HepG2 (cell line): ENCODE results near the gene MYO7A. TPM values are rescaled to one million over a fixed set of nuclear protein-coding genes. Genes with fewer than 3 reads are reported as not detected.

Experiments used
- ATAC-seq: fragments of 200-7000 bp; cut with Tn5 transposase; 3 replicates; pipeline ENCODE4 v1.9.1; 2020; ENCODE audit warnings: mild to moderate bottlenecking, moderate library complexity
- BruUV-seq: library from RNA; stranded (reverse); fragments of 400-500 nt; replicated peaks from 2 replicates; lab custom pipeline; 2021; lab: Mats Ljungman, UMichigan
- CTCF ChIA-PET: fragments of 300-600 bp; formaldehyde crosslinking; extraction: SDS; loops from one replicate; lab custom pipeline; 2021; ENCODE audit warnings: low total read pairs, inconsistent platforms, low intra/inter-chr PET ratio; lab: Yijun Ruan, JAX
- POLR2A ChIA-PET: fragments of 350-600 bp; sonication (Branson Sonifier 250); formaldehyde crosslinking; loops from one replicate; lab custom pipeline; 2020; ENCODE audit warnings: antibody characterized with exemption, inconsistent platforms; lab: Yijun Ruan, JAX
- DNase-seq: peaks from one replicate; pipeline ENCODE4 v3.0.0-alpha.2; 2015; ENCODE audit warnings: low spot score
- FAIRE-seq: peaks from 3 replicates; lab custom pipeline; 2011; peaks lifted over from hg19 to GRCh38; lab: Jason Lieb, UNC
- H2AFZ ChIP-seq: one replicate; pipeline ENCODE4 v1.6.1; 2011; ENCODE audit warnings: low read length, inconsistent platforms
- H3K27ac ChIP-seq: fragments of 300-600 bp; 3 replicates; pipeline ENCODE4 v1.8.0; 2011; ENCODE audit warnings: mixed run types, mild to moderate bottlenecking, mixed read lengths, low read length, inconsistent platforms; ENCODE audit not compliant: insufficient read depth; ENCODE audit errors: extremely low read length
- H3K27me3 ChIP-seq, 2 experiments: fragments of 200-600 bp in 1 of 2; 2 replicates in 1 of 2; 3 replicates in 1 of 2; pipeline versions ENCODE4 v1.6.0 to v1.8.0; 2011; ENCODE audit warnings: low read length in 2 of 2, mild to moderate bottlenecking in 2 of 2, moderate library complexity in 2 of 2, inconsistent platforms in 1 of 2; ENCODE audit not compliant: insufficient read depth in 2 of 2, control insufficient read depth in 1 of 2
- H3K36me3 ChIP-seq, 2 experiments: fragments of 200-600 bp in 1 of 2; replicated peaks in 1 of 2; 2 replicates in 1 of 2; 3 replicates in 1 of 2; pipeline versions ENCODE4 v1.5.1 to v1.8.0; 2011; ENCODE audit warnings: low read length in 2 of 2, inconsistent platforms in 1 of 2; ENCODE audit not compliant: insufficient read depth in 2 of 2, control insufficient read depth in 1 of 2
- H3K4me1 ChIP-seq: 2 replicates; pipeline ENCODE4 v1.5.1; 2012; ENCODE audit warnings: low read length, inconsistent platforms; ENCODE audit not compliant: insufficient read depth
- H3K4me2 ChIP-seq: 2 replicates; pipeline ENCODE4 v1.6.0; 2011; ENCODE audit warnings: low read depth, low read length, inconsistent platforms
- H3K4me3 ChIP-seq, 3 experiments: fragments of 200-600 bp in 1 of 3; sonication (generic), shearing (Covaris generic) in 1 of 3; replicated peaks in 1 of 3; 2 replicates each; pipeline ENCODE4 v1.5.1; 2011 to 2016; ENCODE audit warnings: low read length in 3 of 3, inconsistent platforms in 2 of 3, low read depth in 2 of 3, mild to moderate bottlenecking in 2 of 3, control low read depth in 1 of 3, mixed read lengths in 1 of 3; ENCODE audit not compliant: insufficient read depth in 1 of 3
- H3K79me2 ChIP-seq: one replicate; pipeline ENCODE4 v1.6.1; 2011; ENCODE audit warnings: low read length, inconsistent platforms; ENCODE audit not compliant: insufficient read depth
- H3K9ac ChIP-seq: 2 replicates; pipeline ENCODE4 v1.6.0; 2011; ENCODE audit warnings: mild to moderate bottlenecking, low read depth, low read length, inconsistent platforms; ENCODE audit not compliant: insufficient read depth
- H3K9me3 ChIP-seq: 2 replicates; pipeline ENCODE4 v1.5.1; 2012; ENCODE audit warnings: mild to moderate bottlenecking, low read length
- H4K20me1 ChIP-seq: 2 replicates; pipeline ENCODE4 v1.6.0; 2011; ENCODE audit warnings: inconsistent platforms, mild to moderate bottlenecking, low read length, moderate library complexity; ENCODE audit not compliant: insufficient read depth
- CENPX ChIP-seq: sonication (generic); formaldehyde crosslinking; IDR thresholded peaks from 2 replicates; pipeline ENCODE4 v1.9.0; 2021; ENCODE audit warnings: mild to moderate bottlenecking, missing genetic modification reagents, moderate library complexity
- GFI1 ChIP-seq: sonication (generic); formaldehyde crosslinking; IDR thresholded peaks from 2 replicates; pipeline ENCODE4 v1.5.0; 2020; ENCODE audit warnings: missing genetic modification reagents, mild to moderate bottlenecking, borderline replicate concordance
- HNF4G ChIP-seq, 2 experiments: sonication (generic) in 1 of 2; formaldehyde crosslinking in 1 of 2; IDR thresholded peaks; 2 replicates each; pipeline versions ENCODE4 v1.4.0 to v1.6.1; 2011 to 2020; ENCODE audit warnings: borderline replicate concordance in 2 of 2, low read depth in 2 of 2, mild to moderate bottlenecking in 2 of 2, low read length in 1 of 2, missing genetic modification reagents in 1 of 2, moderate library complexity in 1 of 2
- JUN ChIP-seq: sonication (generic); formaldehyde crosslinking; IDR thresholded peaks from 2 replicates; pipeline ENCODE4 v1.4.0; 2020; ENCODE audit warnings: mild to moderate bottlenecking, missing genetic modification reagents
- RARA ChIP-seq: IDR thresholded peaks from 2 replicates; pipeline ENCODE4 v1.6.1; 2016; ENCODE audit warnings: missing genetic modification reagents, missing compliant biosample characterization
- RARG ChIP-seq: sonication (generic); formaldehyde crosslinking; IDR thresholded peaks from 2 replicates; pipeline ENCODE4 v1.4.0; 2020; ENCODE audit warnings: low read depth, mild to moderate bottlenecking, missing genetic modification reagents
- REPIN1 ChIP-seq: sonication (generic); formaldehyde crosslinking; IDR thresholded peaks from 2 replicates; pipeline ENCODE4 v1.8.0; 2022; ENCODE audit warnings: missing genetic modification reagents, low read depth, mild to moderate bottlenecking, borderline replicate concordance
- STAT5B ChIP-seq: sonication (generic); formaldehyde crosslinking; IDR thresholded peaks from 2 replicates; pipeline ENCODE4 v1.4.0; 2020; ENCODE audit warnings: missing genetic modification reagents
- ZEB1 ChIP-seq: IDR thresholded peaks from 2 replicates; pipeline ENCODE4 v1.6.1; 2012; ENCODE audit warnings: mild to moderate bottlenecking, low read depth, inconsistent platforms; ENCODE audit not compliant: insufficient replicate concordance
- ZFAT ChIP-seq: sonication (generic); formaldehyde crosslinking; conservative IDR thresholded peaks from 2 replicates; pipeline ENCODE4 v1.8.1; 2023; ENCODE audit warnings: missing genetic modification reagents, inconsistent platforms
- ZNF547 ChIP-seq: sonication (generic); formaldehyde crosslinking; IDR thresholded peaks from 2 replicates; pipeline ENCODE4 v1.5.1; 2020; ENCODE audit warnings: mild to moderate bottlenecking, missing genetic modification reagents
- ZNF782 ChIP-seq: sonication (generic); formaldehyde crosslinking; IDR thresholded peaks from 2 replicates; pipeline ENCODE4 v1.4.0; 2020; ENCODE audit warnings: missing genetic modification reagents, mild to moderate bottlenecking, borderline replicate concordance
- WGBS: methylation state at CpG from one replicate; pipeline ENCODE4 v1.1.6; 2017; ENCODE audit warnings: low lambda C conversion rate; 5-methylcytosine and 5-hydroxymethylcytosine counted together
- in situ Hi-C: cut with HindIII; loops from 2 replicates; pipeline ENCODE4 v1.10.0; 2017; ENCODE audit warnings: low pct_unique_long_range_greater_than_20kb; ENCODE audit not compliant: extremely low pct_ligation_motif_present
- intact Hi-C: fragments of 100-400 bp; cut with micrococcal nuclease; formaldehyde crosslinking; loops from one replicate; pipeline ENCODE4 v1.10.0; 2022; ENCODE audit not compliant: unreplicated experiment
- polyA plus RNA-seq, 8 experiments: library from polyadenylated mRNA; depleted of rRNA in 3 of 8; stranded (reverse) in 7 of 8; unstranded in 1 of 8; fragments of >200 nt; fragmentation: Illumina TruSeq in 4 of 8; extraction: Trizol in 4 of 8; gene quantifications; 2 replicates each; pipeline versions ENCODE4 v1.2.1 to v1.2.3, GENCODE V29; 2011 to 2016; ENCODE audit warnings: low read depth in 4 of 8, missing spikeins in 1 of 8, mixed read lengths in 1 of 8; ENCODE audit not compliant: insufficient read depth in 1 of 8
- total RNA-seq, 5 experiments: library from RNA; depleted of rRNA; stranded (reverse); fragments of >200 nt; fragmentation: Illumina TruSeq; extraction: Trizol; gene quantifications; 2 replicates each; pipeline ENCODE4 v1.2.3, GENCODE V29; 2016; ENCODE audit warnings: low read depth in 1 of 5
- TF ChIP-seq, protein P1 (sequence below): sonication (generic); formaldehyde crosslinking; IDR thresholded peaks from 2 replicates; pipeline ENCODE4 v1.9.0; 2022; ENCODE audit warnings: missing genetic modification reagents, mild to moderate bottlenecking, borderline replicate concordance
- TF ChIP-seq, protein P2 (sequence below): sonication (generic); formaldehyde crosslinking; IDR thresholded peaks from 2 replicates; pipeline ENCODE4 v1.5.1; 2020; ENCODE audit warnings: missing genetic modification reagents, mild to moderate bottlenecking, borderline replicate concordance

MYO7A gene
- total and polyA plus RNA-seq, 2 of the 13 experiments (the other 11 are each of a cell fraction or from before 2014, with no cell fraction given) = 7.5 to 10.0 TPM

DNA sequence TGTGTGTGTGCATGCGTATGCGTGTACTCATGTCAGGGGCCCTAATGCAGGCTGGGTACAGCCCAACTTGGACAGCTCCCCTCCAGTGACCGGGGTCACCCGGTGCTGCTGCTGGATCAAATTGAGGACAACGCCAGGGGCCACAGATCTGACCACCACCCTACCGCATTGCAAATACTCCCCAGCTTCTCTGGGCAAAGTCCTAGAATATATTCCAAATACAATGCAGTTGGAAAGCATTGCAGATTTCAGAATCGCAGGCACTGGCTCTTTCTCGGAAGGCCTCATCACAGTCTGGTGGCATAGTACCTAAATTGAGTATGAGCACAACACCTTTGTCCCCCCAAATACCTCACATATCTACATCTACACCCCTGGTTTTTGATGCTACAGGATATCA is 43.2 kb downstream of the MYO7A start:
- no peaks in the 10 kb centered on the region for H3K36me3 ChIP-seq
- intact Hi-C loops (no loop called here), in situ Hi-C loops (no loop called here)
- H3K4me3 ChIP-seq = no peak overlapping the region
- DNase-seq (no peak), FAIRE-seq (no peak), ATAC-seq (no peak)
- H3K9ac ChIP-seq = no peak overlapping the region
- no peak overlapping the region for H3K4me2 ChIP-seq
- H3K4me1 ChIP-seq = peaks cover 43% of the 10 kb centered on the region
- no peak overlapping the region for H3K27ac ChIP-seq
- H3K79me2 ChIP-seq = no peaks in the 10 kb centered on the region
- TF ChIP-seq RARA (CRISPR knock-in tag) (no peak), ZNF547 (CRISPR knock-in tag) (0 out of 2 replicates have a peak, but pooled peaks have one; percentile 7)
- no TSS peak for BruUV-seq
- POLR2A ChIA-PET = interaction anchor here (1.0 to 1.3 kb wide), 2 partner anchors 27 to 34 kb away, joined by 3 read pairs; no protein-coding TSS in a partner anchor
- 90% methylated on average over 8 of the region's 8 CpGs for WGBS
- no peaks in the 10 kb centered on the region for H4K20me1 ChIP-seq
- CTCF ChIA-PET = no interaction called here
- H3K27me3 ChIP-seq = no peaks in the 10 kb centered on the region
- no peak overlapping the region for H2AFZ ChIP-seq
- H3K9me3 ChIP-seq = no peaks in the 10 kb centered on the region

DNA sequence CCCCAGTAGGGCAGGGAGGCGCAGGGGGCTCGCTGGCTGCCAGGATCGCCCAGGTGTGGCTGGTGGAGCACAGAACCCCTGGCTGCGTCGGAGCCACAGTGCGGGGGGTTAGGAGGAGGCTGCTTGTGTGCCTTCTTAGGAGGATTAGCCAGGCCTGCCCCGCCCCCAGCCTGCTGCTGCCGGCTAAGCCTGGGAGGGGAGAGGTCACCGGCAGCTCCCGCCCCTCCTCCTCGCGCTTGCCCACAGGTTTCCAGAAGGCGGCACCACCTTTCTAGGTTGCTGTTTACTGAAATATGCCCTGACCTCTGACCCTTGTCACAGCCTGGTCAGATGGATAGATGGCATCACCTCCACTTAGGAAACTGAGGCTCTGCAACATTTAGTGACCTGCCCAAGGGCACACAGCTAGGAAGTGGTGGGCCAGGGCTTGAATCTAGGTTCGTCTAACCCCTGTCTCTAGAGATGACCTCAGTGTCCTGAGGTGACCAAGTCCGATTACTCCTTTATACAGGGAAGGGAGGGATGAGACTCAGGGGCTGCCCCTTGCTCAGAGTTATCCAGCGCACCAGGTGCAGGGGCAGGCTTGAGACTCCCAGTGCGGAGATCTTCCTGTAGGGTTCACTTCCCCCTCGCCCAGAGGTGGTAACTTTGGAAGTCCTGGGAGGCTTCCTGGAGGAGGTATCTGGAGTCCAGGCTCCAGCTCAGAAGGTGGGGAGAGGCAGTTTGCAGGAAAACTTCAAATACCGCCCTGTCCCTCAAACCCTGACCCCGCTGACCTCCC is 44.0 kb downstream of the MYO7A start:
- FAIRE-seq (peak; percentile 21), DNase-seq (peak; percentile 37), ATAC-seq (peak; percentile 71)
- Histone ChIP-seq H3K36me3 (no peaks in the 10 kb centered on the region), H3K27me3 (no peaks in the 10 kb centered on the region), H2AFZ (no peak overlapping the region), H3K27ac (no peak overlapping the region), H3K79me2 (no peaks in the 10 kb centered on the region), H3K9ac (no peak overlapping the region), H3K4me1 (peaks cover 43% of the 10 kb centered on the region), H3K4me2 (peak overlapping the region; percentile 58), H3K9me3 (no peaks in the 10 kb centered on the region), H4K20me1 (no peaks in the 10 kb centered on the region), H3K4me3 (peak overlapping the region in 1 of 3 experiments; percentile 6; a peak in 1 of 6 replicates)
- CTCF ChIA-PET = no interaction called here
- POLR2A ChIA-PET = interaction anchor here (1.0 to 1.3 kb wide), 2 partner anchors 27 to 35 kb away, joined by 3 read pairs; no protein-coding TSS in a partner anchor
- no TSS peak for BruUV-seq
- in situ Hi-C loops = no loop called here
- 74% methylated on average over 3 of the region's 20 CpGs for WGBS
- intact Hi-C loops = loop anchor here (1.0 to 2.0 kb wide), 2 partner anchors 17 to 41 kb away; no protein-coding TSS in a partner anchor
- TF ChIP-seq ZNF782 = no peak
- TF ChIP-seq REPIN1 (CRISPR knock-in tag) = no peak
- no peak for TF ChIP-seq RARG (CRISPR knock-in tag)
- no peak for TF ChIP-seq ZFAT (CRISPR knock-in tag)
- 0 out of 2 replicates have a peak, but pooled peaks have one; percentile 31 for TF ChIP-seq JUN (CRISPR knock-in tag)
- TF ChIP-seq, protein P1, sequence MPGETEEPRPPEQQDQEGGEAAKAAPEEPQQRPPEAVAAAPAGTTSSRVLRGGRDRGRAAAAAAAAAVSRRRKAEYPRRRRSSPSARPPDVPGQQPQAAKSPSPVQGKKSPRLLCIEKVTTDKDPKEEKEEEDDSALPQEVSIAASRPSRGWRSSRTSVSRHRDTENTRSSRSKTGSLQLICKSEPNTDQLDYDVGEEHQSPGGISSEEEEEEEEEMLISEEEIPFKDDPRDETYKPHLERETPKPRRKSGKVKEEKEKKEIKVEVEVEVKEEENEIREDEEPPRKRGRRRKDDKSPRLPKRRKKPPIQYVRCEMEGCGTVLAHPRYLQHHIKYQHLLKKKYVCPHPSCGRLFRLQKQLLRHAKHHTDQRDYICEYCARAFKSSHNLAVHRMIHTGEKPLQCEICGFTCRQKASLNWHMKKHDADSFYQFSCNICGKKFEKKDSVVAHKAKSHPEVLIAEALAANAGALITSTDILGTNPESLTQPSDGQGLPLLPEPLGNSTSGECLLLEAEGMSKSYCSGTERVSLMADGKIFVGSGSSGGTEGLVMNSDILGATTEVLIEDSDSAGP (CRISPR knock-in tag) = peak; percentile 60; the same call in 1 of the 2 replicates
- TF ChIP-seq ZEB1 = no peak
- TF ChIP-seq HNF4G (IDR thresholded peaks at IDR 0.05; ENCODE audit: borderline replicate concordance, low read depth, low read length) = peak; percentile 36; the same call in 1 of the 2 replicates
- TF ChIP-seq HNF4G (CRISPR knock-in tag; IDR thresholded peaks at IDR 0.05; ENCODE audit: borderline replicate concordance, low read depth) = no peak
- TF ChIP-seq GFI1 (CRISPR knock-in tag) = no peak
- TF ChIP-seq STAT5B (CRISPR knock-in tag) = no peak
- TF ChIP-seq, protein P2, sequence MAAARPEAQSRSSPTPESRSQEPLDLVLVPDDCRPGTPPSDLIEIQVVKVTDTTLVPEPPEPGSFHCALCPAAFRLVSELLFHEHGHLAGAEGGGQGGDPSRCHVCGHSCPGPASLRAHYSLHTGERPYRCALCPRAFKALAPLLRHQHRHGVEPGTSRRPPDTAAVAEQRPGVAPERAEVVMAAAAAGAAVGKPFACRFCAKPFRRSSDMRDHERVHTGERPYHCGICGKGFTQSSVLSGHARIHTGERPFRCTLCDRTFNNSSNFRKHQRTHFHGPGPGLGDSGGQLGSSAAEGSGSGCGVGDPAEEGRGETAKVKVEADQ (CRISPR knock-in tag) = no peak
- no peak for TF ChIP-seq CENPX (CRISPR knock-in tag)
